CD14-positive monocyte (primary cell): Measurements from ENCODE around the gene SALL1. TPM values are rescaled to one million over a fixed set of nuclear protein-coding genes. Genes with fewer than 3 reads are reported as not detected.
A peak's percentile ranks its signal among the peaks of the same experiment; 100 is the strongest.

Experiments used
- DNase-seq, 3 donors: peaks; one replicate each; pipeline ENCODE4 v3.0.0-alpha.2; 2011 to 2022
- H2AFZ ChIP-seq: 2 replicates; pipeline ENCODE4 v1.6.0; 2012; ENCODE audit warnings: mild to moderate bottlenecking, low read depth, low read length, inconsistent platforms; ENCODE audit not compliant: insufficient read depth, poor library complexity, severe bottlenecking
- H3K27ac ChIP-seq, 2 donors: 1 replicate in 1 of 2; 2 replicates in 1 of 2; pipeline ENCODE4 v1.5.1; 2012 to 2013; ENCODE audit warnings: low read length in 2 of 2, control low read depth in 1 of 2, inconsistent platforms in 1 of 2, low read depth in 1 of 2, mild to moderate bottlenecking in 1 of 2
- H3K27me3 ChIP-seq, 2 donors: one replicate each; pipeline versions ENCODE4 v1.6.0 to v1.6.1; 2011 to 2013; ENCODE audit warnings: low read length in 2 of 2; ENCODE audit not compliant: control insufficient read depth in 2 of 2, insufficient read depth in 2 of 2
- H3K36me3 ChIP-seq, 2 donors: replicated peaks in 1 of 2; 1 replicate in 1 of 2; 2 replicates in 1 of 2; pipeline versions ENCODE4 v1.5.1 to v1.6.1; 2012 to 2013; ENCODE audit warnings: low read length in 2 of 2, control low read depth in 1 of 2, inconsistent platforms in 1 of 2, mild to moderate bottlenecking in 1 of 2; ENCODE audit not compliant: insufficient read depth in 2 of 2, control insufficient read depth in 1 of 2
- H3K4me1 ChIP-seq, 2 donors: 1 replicate in 1 of 2; 2 replicates in 1 of 2; pipeline versions ENCODE4 v1.5.1 to v1.6.1; 2012 to 2013; ENCODE audit warnings: low read length in 2 of 2, control low read depth in 1 of 2, inconsistent platforms in 1 of 2, mild to moderate bottlenecking in 1 of 2, moderate library complexity in 1 of 2; ENCODE audit not compliant: insufficient read depth in 2 of 2, control insufficient read depth in 1 of 2
- H3K4me2 ChIP-seq: replicated peaks from 2 replicates; pipeline ENCODE3; 2012; ENCODE audit warnings: low read length, moderate library complexity, mild to moderate bottlenecking; ENCODE audit not compliant: poor library complexity, severe bottlenecking; ENCODE audit errors: extremely low read depth
- H3K4me3 ChIP-seq, 3 experiments: fragments of 200-600 bp in 1 of 3; sonication (generic) in 1 of 3; replicated peaks in 1 of 3; 1 replicate in 2 of 3; 2 replicates in 1 of 3; pipeline ENCODE4 v1.5.1; 2011 to 2013; ENCODE audit warnings: low read length in 3 of 3, mild to moderate bottlenecking in 3 of 3, control low read depth in 2 of 3, low read depth in 2 of 3, inconsistent platforms in 1 of 3, moderate library complexity in 1 of 3
- H3K79me2 ChIP-seq: 2 replicates; pipeline ENCODE4 v1.6.0; 2012; ENCODE audit warnings: mild to moderate bottlenecking, control low read depth, inconsistent platforms, low read length, moderate library complexity; ENCODE audit not compliant: insufficient read depth
- H3K9ac ChIP-seq: 2 replicates; pipeline ENCODE4 v1.6.0; 2017; ENCODE audit warnings: low read length, mild to moderate bottlenecking; ENCODE audit not compliant: insufficient read depth, poor library complexity, severe bottlenecking
- H3K9me3 ChIP-seq, 2 donors: replicated peaks in 1 of 2; 1 replicate in 1 of 2; 2 replicates in 1 of 2; pipeline versions ENCODE4 v1.5.1 to v1.6.1; 2012 to 2013; ENCODE audit warnings: low read length in 2 of 2, control low read depth in 1 of 2; ENCODE audit not compliant: control insufficient read depth in 1 of 2, insufficient read depth in 1 of 2
- H4K20me1 ChIP-seq: 2 replicates; pipeline ENCODE4 v1.6.0; 2012; ENCODE audit warnings: mild to moderate bottlenecking, low read length, control low read depth, moderate library complexity; ENCODE audit not compliant: insufficient read depth
- H3K27ac Mint-ChIP-seq, 7 donors: one replicate each; pipeline ENCODE4 v1.8.0; 2020; ENCODE audit warnings: mild to moderate bottlenecking in 7 of 7, mixed read lengths in 7 of 7, moderate library complexity in 6 of 7, inconsistent platforms in 2 of 7
- H3K27me3 Mint-ChIP-seq, 3 donors: one replicate each; pipeline ENCODE4 v1.8.0; 2021 to 2022; ENCODE audit warnings: low read depth in 3 of 3, mild to moderate bottlenecking in 3 of 3, mixed read lengths in 3 of 3, moderate library complexity in 3 of 3, inconsistent platforms in 1 of 3
- H3K36me3 Mint-ChIP-seq, 2 donors: one replicate each; pipeline ENCODE4 v1.8.0; 2020; ENCODE audit warnings: mixed read lengths in 2 of 2, inconsistent platforms in 1 of 2, mild to moderate bottlenecking in 1 of 2
- H3K4me1 Mint-ChIP-seq: one replicate; pipeline ENCODE4 v1.8.0; 2020; ENCODE audit warnings: mild to moderate bottlenecking, mixed read lengths
- H3K4me3 Mint-ChIP-seq, 2 donors: one replicate each; pipeline ENCODE4 v1.8.0; 2020; ENCODE audit warnings: mild to moderate bottlenecking in 2 of 2, mixed read lengths in 2 of 2, moderate library complexity in 1 of 2
- H3K9me3 Mint-ChIP-seq, 7 donors: one replicate each; pipeline ENCODE4 v1.8.0; 2020 to 2022; ENCODE audit warnings: mixed read lengths in 7 of 7, mild to moderate bottlenecking in 6 of 7, moderate library complexity in 6 of 7, inconsistent platforms in 2 of 7
- WGBS: methylation state at CpG from one replicate; pipeline ENCODE4 v1.1.5; 2013; ENCODE audit warnings: missing lambda C conversion rate; ENCODE audit not compliant: insufficient coverage; 5-methylcytosine and 5-hydroxymethylcytosine counted together
- intact Hi-C, 2 donors: fragments of 100-400 bp; cut with micrococcal nuclease; formaldehyde crosslinking; loops; one replicate each; pipeline versions ENCODE4 v1.15.0 to v1.15.1; 2023
- polyA plus RNA-seq, 3 donors: library from polyadenylated mRNA; depleted of rRNA in 1 of 3; unstranded in 2 of 3; stranded (reverse) in 1 of 3; fragments of 300-500 nt in 2 of 3; fragments of >200 nt in 1 of 3; fragmentation: Illumina TruSeq in 2 of 3; gene quantifications; 1 replicate in 2 of 3; 2 replicates in 1 of 3; pipeline ENCODE4 v1.2.3, GENCODE V29; 2012 to 2021
- TF ChIP-seq, protein P1 (sequence below): fragments of 200-600 bp; IDR thresholded peaks from one replicate; pipeline ENCODE4 v1.8.0; 2022; ENCODE audit warnings: antibody characterized with exemption, mild to moderate bottlenecking

SALL1 gene
- polyA plus RNA-seq, 3 donors: not detected

DNA sequence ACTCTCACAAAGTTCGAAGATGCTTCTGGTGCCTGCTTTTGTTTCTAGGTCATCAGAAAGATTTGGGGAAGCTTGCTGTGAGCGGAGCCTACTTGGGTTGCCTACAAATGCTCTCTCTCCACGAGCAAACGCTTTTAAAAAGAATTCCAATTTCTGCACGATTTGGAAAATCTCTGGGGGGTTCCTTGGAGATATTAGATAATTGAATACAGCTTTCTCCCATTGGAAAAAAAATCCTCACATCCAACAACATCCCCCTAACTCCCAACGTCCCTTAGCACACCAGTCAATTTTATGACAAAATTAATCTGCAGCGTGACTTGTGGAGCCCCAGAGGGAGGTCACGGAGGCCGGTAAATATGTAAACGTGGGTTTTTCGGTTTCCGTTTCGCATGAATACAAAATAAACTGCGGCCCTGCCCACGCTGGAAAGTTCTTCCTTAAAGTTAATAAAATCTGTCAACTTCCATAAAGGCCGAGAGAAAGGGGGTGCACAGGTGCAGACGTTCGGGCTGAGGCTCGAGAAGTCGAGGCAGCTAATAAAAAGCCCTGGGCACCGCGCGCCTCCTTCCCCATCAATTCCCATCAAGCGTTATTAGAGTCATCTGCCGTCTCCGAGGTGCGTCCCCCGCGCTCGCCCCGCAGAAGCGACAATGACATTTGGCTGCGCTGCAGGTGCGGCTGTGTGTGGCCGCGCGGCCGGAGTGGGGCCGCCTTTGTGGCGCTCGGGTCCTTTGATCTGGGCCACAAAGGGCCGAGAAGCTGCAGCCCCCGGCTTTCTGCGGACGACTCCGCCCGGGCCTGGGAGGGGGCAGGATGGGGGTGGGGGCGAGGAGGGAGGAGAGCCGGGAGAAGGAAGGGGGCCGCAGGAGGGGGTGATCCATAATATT, 37.6 kb downstream of the SALL1 start:
- Histone ChIP-seq H3K4me2 (no peak overlapping the region), H3K79me2 (no peaks in the 10 kb centered on the region), H3K27me3 (peaks cover 37 to 47% of the 10 kb centered on the region in 2 donors), H3K9ac (no peak overlapping the region), H2AFZ (no peak overlapping the region), H3K27ac (no peak overlapping the region), H4K20me1 (no peaks in the 10 kb centered on the region), H3K4me1 (no peaks in the 10 kb centered on the region), H3K36me3 (no peaks in the 10 kb centered on the region), H3K4me3 (no peak overlapping the region), H3K9me3 (peaks cover 0 to 5% of the 10 kb centered on the region in 2 donors)
- 3% methylated on average over 31 of the region's 50 CpGs for WGBS
- peaks cover 0 to 15% (median 1%) of the 10 kb centered on the region in 7 donors for H3K9me3 Mint-ChIP-seq
- intact Hi-C loops: no loop called here
- no peak overlapping the region for H3K27ac Mint-ChIP-seq
- peaks cover 46 to 69% (median 56%) of the 10 kb centered on the region in 3 donors for H3K27me3 Mint-ChIP-seq
- TF ChIP-seq, protein P1, sequence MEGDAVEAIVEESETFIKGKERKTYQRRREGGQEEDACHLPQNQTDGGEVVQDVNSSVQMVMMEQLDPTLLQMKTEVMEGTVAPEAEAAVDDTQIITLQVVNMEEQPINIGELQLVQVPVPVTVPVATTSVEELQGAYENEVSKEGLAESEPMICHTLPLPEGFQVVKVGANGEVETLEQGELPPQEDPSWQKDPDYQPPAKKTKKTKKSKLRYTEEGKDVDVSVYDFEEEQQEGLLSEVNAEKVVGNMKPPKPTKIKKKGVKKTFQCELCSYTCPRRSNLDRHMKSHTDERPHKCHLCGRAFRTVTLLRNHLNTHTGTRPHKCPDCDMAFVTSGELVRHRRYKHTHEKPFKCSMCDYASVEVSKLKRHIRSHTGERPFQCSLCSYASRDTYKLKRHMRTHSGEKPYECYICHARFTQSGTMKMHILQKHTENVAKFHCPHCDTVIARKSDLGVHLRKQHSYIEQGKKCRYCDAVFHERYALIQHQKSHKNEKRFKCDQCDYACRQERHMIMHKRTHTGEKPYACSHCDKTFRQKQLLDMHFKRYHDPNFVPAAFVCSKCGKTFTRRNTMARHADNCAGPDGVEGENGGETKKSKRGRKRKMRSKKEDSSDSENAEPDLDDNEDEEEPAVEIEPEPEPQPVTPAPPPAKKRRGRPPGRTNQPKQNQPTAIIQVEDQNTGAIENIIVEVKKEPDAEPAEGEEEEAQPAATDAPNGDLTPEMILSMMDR: no peak
- no peaks in the 10 kb centered on the region for H3K36me3 Mint-ChIP-seq
- no peak for DNase-seq
- no peaks in the 10 kb centered on the region for H3K4me1 Mint-ChIP-seq
- peak overlapping the region in 1 of 2 donors; percentile 55 for H3K4me3 Mint-ChIP-seq

DNA sequence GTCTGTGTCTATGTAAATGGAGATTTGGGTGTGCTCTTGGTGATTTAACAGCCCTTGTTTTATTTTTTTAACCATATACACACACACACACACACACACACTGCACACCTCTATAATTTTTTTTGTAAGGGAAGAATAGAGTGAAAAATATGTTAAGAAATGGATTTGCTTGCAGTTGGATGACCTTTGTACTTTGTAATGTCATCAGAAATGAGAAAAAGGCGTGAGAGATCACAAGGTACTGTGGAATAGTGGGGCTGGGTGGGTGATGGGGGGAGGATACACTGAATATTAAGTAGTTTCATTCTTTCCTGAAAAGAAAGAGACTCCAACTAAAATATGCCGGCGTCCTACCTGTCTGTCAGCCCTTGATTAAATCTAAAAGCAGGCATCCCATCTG, 38.7 kb downstream of the SALL1 start:
- no peak for DNase-seq
- H3K9me3 Mint-ChIP-seq: peaks cover 0 to 15% (median 1%) of the 10 kb centered on the region in 7 donors
- Histone ChIP-seq H3K79me2 (no peaks in the 10 kb centered on the region), H3K4me3 (no peak overlapping the region), H3K9me3 (peaks cover 0 to 5% of the 10 kb centered on the region in 2 donors), H3K4me2 (no peak overlapping the region), H3K9ac (no peak overlapping the region), H2AFZ (no peak overlapping the region), H3K27me3 (peaks cover 37 to 47% of the 10 kb centered on the region in 2 donors), H4K20me1 (no peaks in the 10 kb centered on the region), H3K36me3 (no peaks in the 10 kb centered on the region), H3K4me1 (no peaks in the 10 kb centered on the region), H3K27ac (no peak overlapping the region)
- H3K4me1 Mint-ChIP-seq: no peaks in the 10 kb centered on the region
- H3K27ac Mint-ChIP-seq: no peak overlapping the region
- H3K27me3 Mint-ChIP-seq: peaks cover 44 to 63% (median 56%) of the 10 kb centered on the region in 3 donors
- intact Hi-C loops: no loop called here
- no peak overlapping the region for H3K4me3 Mint-ChIP-seq
- TF ChIP-seq, protein P1: no peak
- no peaks in the 10 kb centered on the region for H3K36me3 Mint-ChIP-seq
- WGBS: no CpG with 5 or more reads among the region's 3 CpGs
